Measurements from ENCODE around the gene SRGAP1. TPM values are rescaled to one million over a fixed set of nuclear protein-coding genes. Genes with fewer than 3 reads are reported as not detected.

SRGAP1 gene
- total RNA-seq, 1 donor, result 26.1 TPM

- Histone ChIP-seq H3K9me3 (ENCODE audit: low read depth, low read length) (no peaks in the 10 kb centered on the region), H3K79me2 (ENCODE audit: insufficient read depth, low read length) (peaks cover 89% of the 10 kb centered on the region), H3K36me3 (ENCODE audit: insufficient read depth, low read length) (no peaks in the 10 kb centered on the region), H3K4me1 (ENCODE audit: insufficient read depth, low read length) (peaks cover 32% of the 10 kb centered on the region), H2AFZ (ENCODE audit: low read length) (no peak overlapping the region), H3K4me3 (ENCODE audit: insufficient read depth, low read length) (no peak overlapping the region), H4K20me1 (ENCODE audit: insufficient read depth, low read length) (peaks cover 29% of the 10 kb centered on the region), H3K27me3 (ENCODE audit: insufficient read depth, low read length) (no peaks in the 10 kb centered on the region), H3K4me2 (ENCODE audit: insufficient read depth, low read length) (peak overlapping the region; percentile 57), H3K27ac (ENCODE audit: low read depth, low read length) (peak overlapping the region; percentile 6)
- TF ChIP-seq CTCF (IDR thresholded peaks at IDR 0.05; ENCODE audit: extremely low read depth, low read depth, low read length), result no peak
- no peak for DNase-seq (ENCODE audit: insufficient read length, low spot score, missing footprints)
These were observed 17.9 kb downstream of the SRGAP1 start for GRCh38 chr12:63862187-63862968.

- H3K27ac ChIP-seq (ENCODE audit: low read depth, low read length), result no peak overlapping the region
- H3K4me1 ChIP-seq (ENCODE audit: insufficient read depth, low read length), result peaks cover 29% of the 10 kb centered on the region
- no peaks in the 10 kb centered on the region for H3K9me3 ChIP-seq (ENCODE audit: low read depth, low read length)
- H4K20me1 ChIP-seq (ENCODE audit: insufficient read depth, low read length), result peaks cover 29% of the 10 kb centered on the region
- no peak overlapping the region for H2AFZ ChIP-seq (ENCODE audit: low read length)
- no peak for DNase-seq (ENCODE audit: insufficient read length, low spot score, missing footprints)
- no peaks in the 10 kb centered on the region for H3K36me3 ChIP-seq (ENCODE audit: insufficient read depth, low read length)
- no peak overlapping the region for H3K4me3 ChIP-seq (ENCODE audit: insufficient read depth, low read length)
- H3K4me2 ChIP-seq (ENCODE audit: insufficient read depth, low read length), result no peak overlapping the region
- H3K27me3 ChIP-seq (ENCODE audit: insufficient read depth, low read length), result no peaks in the 10 kb centered on the region
- no peak for TF ChIP-seq CTCF (IDR thresholded peaks at IDR 0.05; ENCODE audit: extremely low read depth, low read depth, low read length)
- H3K79me2 ChIP-seq (ENCODE audit: insufficient read depth, low read length), result peaks cover 88% of the 10 kb centered on the region
These were observed 18.4 kb downstream of the SRGAP1 start for GRCh38 chr12:63862969-63863230.

GRCh38 chr12:63863658-63864453, 19.4 kb downstream of the SRGAP1 start:
- peaks cover 30% of the 10 kb centered on the region for H4K20me1 ChIP-seq (ENCODE audit: insufficient read depth, low read length)

More at GRCh38 chr12:63863658-63864453, 19.4 kb downstream of the SRGAP1 start:
- no peaks in the 10 kb centered on the region for H3K27me3 ChIP-seq (ENCODE audit: insufficient read depth, low read length)
- peak overlapping the region; percentile 2 for H3K4me2 ChIP-seq (ENCODE audit: insufficient read depth, low read length)
- no peaks in the 10 kb centered on the region for H3K36me3 ChIP-seq (ENCODE audit: insufficient read depth, low read length)
- H3K4me3 ChIP-seq (ENCODE audit: insufficient read depth, low read length), result no peak overlapping the region
- H2AFZ ChIP-seq (ENCODE audit: low read length), result no peak overlapping the region
- peaks cover 87% of the 10 kb centered on the region for H3K79me2 ChIP-seq (ENCODE audit: insufficient read depth, low read length)
- no peak for TF ChIP-seq CTCF (IDR thresholded peaks at IDR 0.05; ENCODE audit: extremely low read depth, low read depth, low read length)
- peaks cover 25% of the 10 kb centered on the region for H3K4me1 ChIP-seq (ENCODE audit: insufficient read depth, low read length)
- DNase-seq (ENCODE audit: insufficient read length, low spot score, missing footprints), result no peak
- no peaks in the 10 kb centered on the region for H3K9me3 ChIP-seq (ENCODE audit: low read depth, low read length)
- H3K27ac ChIP-seq (ENCODE audit: low read depth, low read length), result no peak overlapping the region
